Embryonic facial prominence (tissue), 1 donor: ENCODE results near the gene AQP1.

Experiments
- DNase-seq: peaks from one replicate; pipeline ENCODE4 v3.0.0-alpha.2; 2016; ENCODE audit errors: extremely low spot score

The AQP1 gene

GRCh38 chr7:30884881-30885280 lies 26.8 kb upstream of the AQP1 start:
- DNase-seq, result no peak

- peak; percentile 53 for DNase-seq
Observed at GRCh38 chr7:30886608-30887011, 25.0 kb upstream of the AQP1 start.

GRCh38 chr7:30887464-30887872 lies 24.2 kb upstream of the AQP1 start:
- DNase-seq, result no peak

- DNase-seq, result no peak
Observed at GRCh38 chr7:30888747-30889146, 22.9 kb upstream of the AQP1 start.

GRCh38 chr7:30890226-30890625 lies 21.4 kb upstream of the AQP1 start:
- no peak for DNase-seq

- no peak for DNase-seq
Observed at GRCh38 chr7:30893357-30893756, 18.3 kb upstream of the AQP1 start.

GRCh38 chr7:30894009-30894408 lies 17.6 kb upstream of the AQP1 start:
- DNase-seq, result no peak

- DNase-seq, result no peak
Observed at GRCh38 chr7:30894866-30895605, 16.6 kb upstream of the AQP1 start.

- no peak for DNase-seq
Observed at GRCh38 chr7:30896036-30896435, 15.6 kb upstream of the AQP1 start.

GRCh38 chr7:30896783-30897637 lies 14.6 kb upstream of the AQP1 start:
- no peak for DNase-seq

GRCh38 chr7:30897770-30898169 lies 13.9 kb upstream of the AQP1 start:
- DNase-seq, result no peak

GRCh38 chr7:30898411-30898810 lies 13.2 kb upstream of the AQP1 start:
- DNase-seq, result no peak

- DNase-seq, result no peak
Observed at GRCh38 chr7:30899066-30899465, 12.6 kb upstream of the AQP1 start.

GRCh38 chr7:30899630-30900029 lies 12.0 kb upstream of the AQP1 start:
- DNase-seq, result no peak

GRCh38 chr7:30900053-30900452 lies 11.6 kb upstream of the AQP1 start:
- DNase-seq, result no peak

GRCh38 chr7:30900803-30901362 lies 10.8 kb upstream of the AQP1 start:
- DNase-seq, result no peak

- DNase-seq, result no peak
Observed at GRCh38 chr7:30901856-30902255, 9.8 kb upstream of the AQP1 start.

- no peak for DNase-seq
Observed at GRCh38 chr7:30902466-30902865, 9.2 kb upstream of the AQP1 start.

- no peak for DNase-seq
Observed at GRCh38 chr7:30903146-30903545, 8.5 kb upstream of the AQP1 start.

- no peak for DNase-seq
Observed at GRCh38 chr7:30904561-30904960, 7.1 kb upstream of the AQP1 start.

- DNase-seq, result no peak
Observed at GRCh38 chr7:30905078-30906012, 6.3 kb upstream of the AQP1 start.

GRCh38 chr7:30906014-30906413 lies 5.6 kb upstream of the AQP1 start:
- DNase-seq, result no peak
